GM23248 (cell line): ENCODE data around the gene UHMK1. TPM values are rescaled to one million over a fixed set of nuclear protein-coding genes. Genes with fewer than 3 reads are reported as not detected.
"Not testable (repeated sequence)": the region's sequence is repeated elsewhere in the genome, so short reads cannot be mapped to it uniquely, and the experiment has no call there.

Source experiments
- DNase-seq: peaks from one replicate; pipeline ENCODE4 v3.0.0-alpha.2; 2015
- H2AFZ ChIP-seq: fragments of 200-600 bp; sonication (generic); 2 replicates; pipeline ENCODE4 v1.6.1; 2016; ENCODE audit warnings: antibody characterized with exemption
- H3F3A ChIP-seq: fragments of 200-600 bp; sonication (generic); 2 replicates; pipeline ENCODE4 v1.6.1; 2016; ENCODE audit warnings: mild to moderate bottlenecking, antibody characterized with exemption, mixed run types; ENCODE audit not compliant: insufficient read depth
- H3K27ac ChIP-seq: fragments of 200-600 bp; sonication (generic); 2 replicates; pipeline ENCODE4 v1.5.1; 2016; ENCODE audit warnings: mild to moderate bottlenecking
- H3K27me3 ChIP-seq: fragments of 200-600 bp; sonication (generic); replicated peaks from 2 replicates; pipeline ENCODE4 v1.6.1; 2016; ENCODE audit warnings: mild to moderate bottlenecking; ENCODE audit not compliant: insufficient read depth
- H3K36me3 ChIP-seq: fragments of 200-600 bp; sonication (generic); 2 replicates; pipeline ENCODE4 v1.6.1; 2016; ENCODE audit warnings: low read depth, mild to moderate bottlenecking
- H3K4me1 ChIP-seq: fragments of 200-600 bp; sonication (generic); 2 replicates; pipeline ENCODE4 v1.6.1; 2016; ENCODE audit warnings: mild to moderate bottlenecking; ENCODE audit not compliant: insufficient read depth
- H3K4me2 ChIP-seq: fragments of 200-600 bp; sonication (generic); one replicate; pipeline ENCODE4 v1.6.1; 2016; ENCODE audit warnings: mild to moderate bottlenecking; ENCODE audit not compliant: unreplicated experiment
- H3K4me3 ChIP-seq: fragments of 200-600 bp; sonication (generic); 2 replicates; pipeline ENCODE4 v1.5.1; 2016; ENCODE audit warnings: mild to moderate bottlenecking
- H3K79me2 ChIP-seq: fragments of 200-600 bp; sonication (generic); 2 replicates; pipeline ENCODE4 v1.6.1; 2016; ENCODE audit warnings: mild to moderate bottlenecking; ENCODE audit not compliant: insufficient read depth
- H3K9ac ChIP-seq: fragments of 200-600 bp; sonication (generic); 2 replicates; pipeline ENCODE4 v1.6.1; 2016; ENCODE audit warnings: mild to moderate bottlenecking
- H3K9me2 ChIP-seq: fragments of 200-600 bp; sonication (generic); 2 replicates; pipeline ENCODE4 v1.6.1; 2016; ENCODE audit warnings: mixed run types, mild to moderate bottlenecking, moderate library complexity; ENCODE audit not compliant: insufficient read depth
- H3K9me3 ChIP-seq: fragments of 200-600 bp; sonication (generic); one replicate; pipeline ENCODE4 v1.6.1; 2017; ENCODE audit warnings: low read depth
- H4K20me1 ChIP-seq: fragments of 200-600 bp; sonication (generic); 2 replicates; pipeline ENCODE4 v1.6.0; 2016; ENCODE audit not compliant: insufficient read depth
- EZH2 ChIP-seq: fragments of 200-600 bp; sonication (generic); IDR thresholded peaks from 2 replicates; pipeline ENCODE4 v1.6.1; 2018; ENCODE audit warnings: antibody characterized with exemption, mild to moderate bottlenecking; ENCODE audit not compliant: insufficient read depth, poor library complexity, severe bottlenecking
- EZH2phosphoT487 ChIP-seq: fragments of 200-600 bp; sonication (generic); IDR thresholded peaks from 2 replicates; pipeline ENCODE4 v1.6.1; 2018; ENCODE audit warnings: antibody characterized with exemption, moderate library complexity, mild to moderate bottlenecking, low read depth; ENCODE audit not compliant: insufficient read depth
- WGBS, 2 experiments: methylation state at CpG; one replicate each; pipeline ENCODE4 v1.1.6; 2015 to 2017; ENCODE audit warnings: low lambda C conversion rate in 2 of 2, low coverage in 1 of 2; ENCODE audit errors: missing lambda C conversion rate in 2 of 2; 5-methylcytosine and 5-hydroxymethylcytosine counted together
- in situ Hi-C: fragments of 300-500 bp; cut with MboI; formaldehyde crosslinking; loops from 2 replicates; pipeline ENCODE4 v1.15.0; 2020
- polyA plus RNA-seq: library from polyadenylated mRNA; unstranded; fragments of >200 nt; fragmentation: Nextera tagmentation; extraction: Ambion mirVana; gene quantifications from 2 replicates; pipeline ENCODE4 v1.2.1, GENCODE V29; 2016
- total RNA-seq: library from RNA; depleted of rRNA; stranded (reverse); fragments of >200 nt; shearing (Covaris generic); gene quantifications from 2 replicates; pipeline ENCODE4 v1.2.3, GENCODE V29; 2014

The UHMK1 gene
- total and polyA plus RNA-seq, 2 experiments from 2014 or later, result 20.1 to 60.6 TPM

DNA sequence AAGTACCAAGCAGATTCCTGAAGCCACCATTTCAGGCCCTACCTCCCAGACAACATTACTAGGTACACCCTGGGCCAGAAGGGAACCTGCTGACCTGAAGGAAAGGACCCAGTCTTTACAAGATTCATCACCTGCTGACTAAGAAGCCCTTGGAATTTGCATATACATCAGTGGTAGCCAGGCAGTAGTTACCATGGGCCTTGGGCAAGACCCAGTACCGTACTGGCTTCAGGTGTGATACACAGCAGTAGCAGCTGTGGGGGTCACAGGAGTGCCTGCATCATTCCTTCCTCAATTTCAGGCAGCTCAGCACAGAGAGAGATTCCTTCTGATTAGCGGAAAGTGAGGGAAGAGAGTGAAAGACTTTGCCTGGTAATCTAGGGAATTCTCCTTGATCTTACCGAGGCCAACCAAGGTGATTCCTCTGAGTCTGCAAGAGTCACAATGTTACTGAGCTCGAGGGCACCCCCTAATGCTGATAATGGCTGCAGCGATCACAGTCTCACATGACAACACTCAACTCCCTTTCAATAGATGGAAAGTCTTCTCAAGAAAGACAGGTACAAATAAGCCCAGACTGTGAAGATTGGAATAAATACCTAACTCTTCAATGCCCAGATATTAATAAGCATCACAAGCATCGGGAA is 22.0 kb upstream of the UHMK1 start:
- H4K20me1 ChIP-seq, result no peaks in the 10 kb centered on the region
- no peak overlapping the region for H3K9ac ChIP-seq
- 65 to 66% methylated on average over 6 of the region's 6 CpGs for WGBS, 2 experiments
- no peak overlapping the region for H3K4me2 ChIP-seq
- no peaks in the 10 kb centered on the region for H3F3A ChIP-seq
- no peaks in the 10 kb centered on the region for H3K9me2 ChIP-seq
- peaks cover 6% of the 10 kb centered on the region; the same call in 1 of the 2 replicates for H3K27me3 ChIP-seq
- H2AFZ ChIP-seq, result no peak overlapping the region
- no peaks in the 10 kb centered on the region for H3K4me1 ChIP-seq
- in situ Hi-C loops, result no loop called here
- no peak overlapping the region for H3K4me3 ChIP-seq
- no peak overlapping the region for H3K27ac ChIP-seq
- no peaks in the 10 kb centered on the region for H3K79me2 ChIP-seq
- no peaks in the 10 kb centered on the region for H3K36me3 ChIP-seq
- H3K9me3 ChIP-seq, result no peaks in the 10 kb centered on the region
- no peak for DNase-seq
- TF ChIP-seq EZH2phosphoT487 (no peak), EZH2 (no peak)

DNA sequence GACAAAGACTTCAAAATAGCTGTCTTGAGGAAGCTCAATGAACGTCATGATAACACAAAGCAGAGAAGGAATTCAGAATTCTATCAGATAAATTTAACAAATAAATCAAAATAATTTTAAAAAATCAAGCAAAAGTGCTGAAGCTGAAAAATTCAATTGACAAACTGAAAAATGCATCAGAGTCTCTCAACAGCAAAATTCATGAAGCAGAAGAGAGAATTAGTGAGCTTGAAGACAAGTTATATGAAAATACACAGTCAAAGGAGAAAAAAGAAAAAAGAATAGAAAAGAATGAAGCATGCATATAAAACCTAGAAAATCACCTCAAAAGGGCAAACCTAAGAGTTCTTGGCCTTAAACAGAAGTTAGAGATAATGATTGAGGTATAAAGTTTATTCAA is 21.0 kb upstream of the UHMK1 start:
- 18 to 31% methylated on average over 1 of the region's 1 CpG for WGBS, 2 experiments
- H4K20me1 ChIP-seq, result no peaks in the 10 kb centered on the region
- H3K4me2 ChIP-seq, result no peak overlapping the region

DNA sequence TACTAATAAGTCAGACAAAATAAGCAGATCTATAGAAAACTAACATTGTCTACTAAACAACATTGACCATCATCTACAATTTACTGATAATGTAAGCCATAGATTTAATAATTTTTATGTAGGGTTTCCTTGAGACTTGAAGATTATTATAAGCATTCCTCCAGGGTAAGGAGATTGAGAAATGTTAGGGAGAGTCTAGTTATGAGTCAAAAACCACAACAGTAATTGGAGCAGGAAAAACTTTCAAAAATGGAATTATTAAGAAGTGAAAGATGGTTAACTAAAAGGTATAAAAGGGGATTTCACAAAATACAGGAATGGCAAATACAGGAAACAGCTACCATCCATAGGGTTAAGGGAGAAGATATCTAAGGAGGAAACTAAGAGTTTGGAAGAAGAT is 12.4 kb upstream of the UHMK1 start:
- TF ChIP-seq EZH2phosphoT487 (no peak), EZH2 (no peak)
- Histone ChIP-seq H3K9ac (no peak overlapping the region), H3K4me3 (no peak overlapping the region), H3K36me3 (no peaks in the 10 kb centered on the region), H3K79me2 (no peaks in the 10 kb centered on the region), H4K20me1 (no peaks in the 10 kb centered on the region), H3K9me2 (no peaks in the 10 kb centered on the region), H2AFZ (no peak overlapping the region), H3K4me2 (peak overlapping the region; percentile 17), H3F3A (peaks cover 7% of the 10 kb centered on the region; the same call in 1 of the 2 replicates), H3K27me3 (no peaks in the 10 kb centered on the region), H3K4me1 (peaks cover 12% of the 10 kb centered on the region), H3K27ac (no peak overlapping the region), H3K9me3 (no peaks in the 10 kb centered on the region)
- in situ Hi-C loops, result no loop called here
- peak; percentile 60 for DNase-seq

More for the DNA sequence above, 21.0 kb upstream of the UHMK1 start:
- no peak overlapping the region for H2AFZ ChIP-seq
- in situ Hi-C loops, result no loop called here
- no peak overlapping the region for H3K9ac ChIP-seq
- TF ChIP-seq EZH2 (no peak), EZH2phosphoT487 (no peak)
- H3K27me3 ChIP-seq, result peaks cover under 1% of the 10 kb centered on the region; the same call in 1 of the 2 replicates
- no peaks in the 10 kb centered on the region for H3K4me1 ChIP-seq
- no peaks in the 10 kb centered on the region for H3F3A ChIP-seq
- H3K79me2 ChIP-seq, result no peaks in the 10 kb centered on the region
- no peak overlapping the region for H3K4me3 ChIP-seq
- no peak for DNase-seq
- no peaks in the 10 kb centered on the region for H3K9me2 ChIP-seq
- no peaks in the 10 kb centered on the region for H3K9me3 ChIP-seq
- H3K27ac ChIP-seq, result no peak overlapping the region
- H3K36me3 ChIP-seq, result no peaks in the 10 kb centered on the region

DNA sequence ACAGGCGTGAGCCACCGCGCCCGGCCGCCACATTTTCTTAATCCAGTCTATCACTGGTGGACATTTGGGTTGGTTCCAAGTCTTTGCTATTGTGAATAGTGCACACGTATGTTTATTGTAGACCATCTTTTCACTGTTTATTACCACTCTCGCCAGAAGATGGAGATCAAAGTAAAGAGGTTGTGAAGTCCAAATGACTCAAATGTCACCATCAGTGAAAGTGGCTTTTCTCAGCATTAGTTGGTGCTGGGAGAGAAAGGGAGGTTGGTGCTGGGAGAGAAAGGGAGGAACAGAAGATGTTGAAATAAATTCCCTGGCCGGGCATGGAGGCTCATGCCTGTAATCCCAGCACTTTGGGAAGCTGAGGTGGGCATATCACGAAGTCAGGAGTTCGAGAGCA is 10.4 kb upstream of the UHMK1 start:
- Histone ChIP-seq H3K9ac (no peak overlapping the region), H3K9me2 (no peaks in the 10 kb centered on the region), H3F3A (peaks cover 7% of the 10 kb centered on the region; the same call in 1 of the 2 replicates), H3K27ac (no peak overlapping the region), H3K4me3 (no peak overlapping the region), H3K79me2 (no peaks in the 10 kb centered on the region), H3K36me3 (no peaks in the 10 kb centered on the region), H3K4me2 (no peak overlapping the region), H3K4me1 (peaks cover 12% of the 10 kb centered on the region), H2AFZ (no peak overlapping the region), H3K27me3 (no peaks in the 10 kb centered on the region; the same call in 1 of the 2 replicates), H3K9me3 (no peaks in the 10 kb centered on the region), H4K20me1 (no peaks in the 10 kb centered on the region)
- WGBS, 2 experiments, result 72% methylated on average over 10 of the region's 10 CpGs
- no peak for DNase-seq
- in situ Hi-C loops, result no loop called here
- TF ChIP-seq EZH2 (no peak), EZH2phosphoT487 (no peak)

DNA sequence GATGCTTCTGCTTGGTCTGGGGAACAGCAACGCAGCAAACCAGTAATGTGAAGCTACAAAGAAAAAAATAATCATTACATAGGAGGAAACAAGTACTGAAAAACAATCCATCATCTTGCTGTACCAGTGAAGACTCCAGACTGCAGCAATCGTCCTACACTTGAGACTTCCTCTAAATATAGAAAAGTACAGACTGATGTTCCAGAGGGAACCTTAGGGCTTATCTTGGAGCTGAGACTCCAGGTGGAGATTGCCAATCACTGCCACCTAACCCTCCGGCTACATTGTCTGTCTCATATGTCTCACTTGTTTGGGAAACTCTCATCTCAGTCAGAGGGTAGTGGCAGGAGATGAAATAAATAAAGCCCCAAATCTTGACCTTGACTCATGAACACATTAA is 9.4 kb upstream of the UHMK1 start:
- no peaks in the 10 kb centered on the region for H4K20me1 ChIP-seq
- H3K4me2 ChIP-seq, result no peak overlapping the region
- H3K9me2 ChIP-seq, result no peaks in the 10 kb centered on the region
- no peak overlapping the region for H2AFZ ChIP-seq
- H3K27ac ChIP-seq, result no peak overlapping the region
- no peaks in the 10 kb centered on the region for H3K9me3 ChIP-seq
- no peak for TF ChIP-seq EZH2phosphoT487
- no peak for TF ChIP-seq EZH2
- in situ Hi-C loops, result no loop called here
- H3K4me1 ChIP-seq, result peaks cover 12% of the 10 kb centered on the region
- H3F3A ChIP-seq, result peaks cover 7% of the 10 kb centered on the region; the same call in 1 of the 2 replicates
- no peaks in the 10 kb centered on the region; the same call in 1 of the 2 replicates for H3K27me3 ChIP-seq
- H3K36me3 ChIP-seq, result no peaks in the 10 kb centered on the region
- no peak overlapping the region for H3K9ac ChIP-seq
- WGBS, 2 experiments, result 60 to 61% methylated on average over 3 of the region's 3 CpGs
- no peak for DNase-seq
- no peaks in the 10 kb centered on the region for H3K79me2 ChIP-seq
- H3K4me3 ChIP-seq, result no peak overlapping the region

DNA sequence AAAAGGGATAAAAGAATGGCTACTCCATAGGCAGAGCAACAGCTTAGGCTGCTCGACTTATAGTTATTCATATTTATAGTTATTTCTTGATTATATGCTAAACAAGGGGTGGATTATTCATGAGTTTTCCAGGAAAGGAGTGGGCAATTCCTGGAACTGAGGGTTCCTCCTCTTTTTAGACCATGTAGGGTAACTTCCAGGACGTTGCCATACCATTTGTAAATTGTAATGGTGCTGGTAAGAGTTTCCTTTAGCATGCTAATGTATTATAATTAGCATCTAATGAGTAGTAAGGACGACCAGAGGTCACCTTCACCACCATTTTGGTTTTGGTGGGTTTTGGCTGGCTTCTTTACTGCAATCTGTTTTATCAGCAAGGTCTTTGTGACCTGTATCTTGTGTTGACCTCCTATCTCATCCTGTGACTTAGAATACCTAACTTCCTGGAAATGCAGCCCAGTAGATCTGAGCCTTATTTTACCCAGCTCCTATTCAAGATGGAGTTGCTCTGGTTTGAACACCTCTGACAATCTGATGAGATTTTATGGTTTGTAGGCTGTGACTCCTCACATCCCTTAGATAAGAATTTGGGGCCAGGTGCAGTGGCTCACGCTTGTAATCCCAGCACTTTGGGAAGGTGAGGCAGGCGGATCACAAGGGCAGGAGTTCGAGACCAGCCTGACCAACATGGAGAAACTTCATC is 1.9 kb upstream of the UHMK1 start:
- Histone ChIP-seq H2AFZ (peak overlapping the region; percentile 8; the same call in 1 of the 2 replicates), H3K4me1 (peaks cover 17% of the 10 kb centered on the region), H3F3A (peaks cover 11% of the 10 kb centered on the region; the same call in 1 of the 2 replicates), H3K79me2 (peaks cover 41% of the 10 kb centered on the region)
- H4K20me1 ChIP-seq, DNase-seq, H3K27me3 ChIP-seq, H3K36me3 ChIP-seq, H3K9ac ChIP-seq, H3K9me2 ChIP-seq, H3K4me3 ChIP-seq, H3K27ac ChIP-seq, H3K4me2 ChIP-seq, in situ Hi-C loops, H3K9me3 ChIP-seq: not testable (repeated sequence)
- 68% methylated on average over 6 of the region's 6 CpGs for WGBS, 2 experiments
